HEK293 (cell line): Measurements from ENCODE around the gene TMEM35B.

Source experiments
- CTCF ChIA-PET: fragments of 350-600 bp; formaldehyde crosslinking; extraction: SDS; loops from one replicate; lab custom pipeline; 2021; ENCODE audit warnings: antibody characterized with exemption; lab: Yijun Ruan, JAX
- POLR2A ChIA-PET: fragments of 300-600 bp; formaldehyde crosslinking; extraction: SDS; loops from one replicate; lab custom pipeline; 2020; ENCODE audit warnings: antibody characterized with exemption, inconsistent platforms; lab: Yijun Ruan, JAX
- H3K27ac ChIP-seq: fragments of 200-500 bp; sonication (Bioruptor generic); 2 replicates; pipeline ENCODE4 v1.5.1; 2014; ENCODE audit warnings: low read depth, low read length, control low read depth, inconsistent platforms; ENCODE audit errors: extremely low read depth
- H3K36me3 ChIP-seq, 2 experiments: fragments of 200-500 bp in 1 of 2; sonication (Bioruptor generic) in 1 of 2; 1 replicate in 1 of 2; 2 replicates in 1 of 2; pipeline ENCODE4 v1.5.1; 2014 to 2017; ENCODE audit warnings: inconsistent platforms in 2 of 2, low read length in 2 of 2; ENCODE audit not compliant: control insufficient read depth in 2 of 2, insufficient read depth in 1 of 2
- H3K4me1 ChIP-seq: fragments of 200-500 bp; sonication (Bioruptor generic); 2 replicates; pipeline ENCODE4 v1.5.1; 2014; ENCODE audit warnings: mild to moderate bottlenecking, low read length, inconsistent platforms; ENCODE audit not compliant: control insufficient read depth, insufficient read depth
- H3K4me3 ChIP-seq: 2 replicates; pipeline ENCODE4 v1.5.1; 2011; ENCODE audit warnings: low read depth, mild to moderate bottlenecking, control low read depth, low read length, moderate library complexity
- H3K9me3 ChIP-seq: fragments of 200-500 bp; sonication (Bioruptor generic); 2 replicates; pipeline ENCODE4 v1.5.1; 2014; ENCODE audit warnings: low read depth, low read length, inconsistent platforms; ENCODE audit not compliant: control insufficient read depth, insufficient read depth
- CTCF ChIP-seq: fragments of 450-650 bp; formaldehyde crosslinking; IDR thresholded peaks from 2 replicates; pipeline ENCODE4 v1.5.1; 2016; ENCODE audit warnings: missing biosample characterization, missing genetic modification characterization
- GLI4 ChIP-seq: fragments of 450-650 bp; formaldehyde crosslinking; IDR thresholded peaks from 2 replicates; pipeline ENCODE4 v1.5.1; 2016; ENCODE audit warnings: missing biosample characterization, missing genetic modification characterization
- PATZ1 ChIP-seq: fragments of 450-650 bp; formaldehyde crosslinking; IDR thresholded peaks from 2 replicates; pipeline ENCODE4 v1.5.1; 2016; ENCODE audit warnings: missing biosample characterization, missing genetic modification characterization
- SALL2 ChIP-seq: fragments of 450-650 bp; formaldehyde crosslinking; IDR thresholded peaks from 2 replicates; pipeline ENCODE4 v1.5.0; 2017; ENCODE audit warnings: missing biosample characterization, mild to moderate bottlenecking, missing genetic modification characterization, borderline replicate concordance
- SETDB1 ChIP-seq: IDR thresholded peaks from one replicate; pipeline ENCODE4 v1.6.1; 2017; ENCODE audit warnings: mild to moderate bottlenecking, low read length, moderate library complexity, mixed read lengths; ENCODE audit not compliant: insufficient read length
- ZBTB49 ChIP-seq: fragments of 450-650 bp; formaldehyde crosslinking; IDR thresholded peaks from 2 replicates; pipeline ENCODE4 v1.5.1; 2016; ENCODE audit warnings: missing biosample characterization, missing genetic modification characterization, low read depth
- ZNF146 ChIP-seq: fragments of 450-650 bp; formaldehyde crosslinking; IDR thresholded peaks from 2 replicates; pipeline ENCODE4 v1.5.1; 2016; ENCODE audit warnings: missing biosample characterization, missing genetic modification characterization
- ZNF266 ChIP-seq: fragments of 450-650 bp; formaldehyde crosslinking; IDR thresholded peaks from 2 replicates; pipeline ENCODE4 v1.5.1; 2016; ENCODE audit warnings: missing biosample characterization, missing genetic modification characterization, low read depth
- ZNF292 ChIP-seq: fragments of 450-650 bp; formaldehyde crosslinking; IDR thresholded peaks from 2 replicates; pipeline ENCODE4 v1.5.1; 2016; ENCODE audit warnings: low read depth, missing biosample characterization, missing genetic modification characterization, borderline replicate concordance
- ZNF366 ChIP-seq: fragments of 450-650 bp; formaldehyde crosslinking; conservative IDR thresholded peaks from 2 replicates; pipeline ENCODE4 v1.5.1; 2016; ENCODE audit warnings: missing biosample characterization, missing genetic modification characterization
- ZNF426 ChIP-seq: fragments of 450-650 bp; formaldehyde crosslinking; IDR thresholded peaks from 2 replicates; pipeline ENCODE4 v1.5.1; 2017; ENCODE audit warnings: missing biosample characterization, missing genetic modification characterization, mild to moderate bottlenecking, inconsistent platforms, moderate library complexity
- ZNF433 ChIP-seq: fragments of 450-650 bp; formaldehyde crosslinking; IDR thresholded peaks from 2 replicates; pipeline ENCODE4 v1.5.1; 2016; ENCODE audit warnings: missing biosample characterization, missing genetic modification characterization, low read depth
- ZNF510 ChIP-seq: fragments of 450-650 bp; formaldehyde crosslinking; IDR thresholded peaks from 2 replicates; pipeline ENCODE4 v1.5.1; 2018; ENCODE audit warnings: mild to moderate bottlenecking, missing genetic modification characterization, missing biosample characterization; ENCODE audit not compliant: insufficient replicate concordance
- ZNF624 ChIP-seq: fragments of 450-650 bp; formaldehyde crosslinking; IDR thresholded peaks from 2 replicates; pipeline ENCODE4 v1.5.1; 2017; ENCODE audit warnings: missing biosample characterization, missing genetic modification characterization
- ZNF660 ChIP-seq: fragments of 450-650 bp; IDR thresholded peaks from 2 replicates; pipeline ENCODE4 v1.5.1; 2018; ENCODE audit warnings: missing biosample characterization, mild to moderate bottlenecking, missing genetic modification characterization
- ZNF664 ChIP-seq: fragments of 450-650 bp; formaldehyde crosslinking; IDR thresholded peaks from 2 replicates; pipeline ENCODE4 v1.5.1; 2016; ENCODE audit warnings: missing biosample characterization, missing genetic modification characterization

TMEM35B gene

GRCh38 chr1:35032384-35032739, 47.2 kb upstream of the TMEM35B start:
- Histone ChIP-seq H3K4me3 (peak overlapping the region; percentile 87), H3K27ac (no peak overlapping the region), H3K4me1 (no peaks in the 10 kb centered on the region), H3K9me3 (no peaks in the 10 kb centered on the region), H3K36me3 (peaks cover 0 to 11% of the 10 kb centered on the region in 2 experiments; a peak in 2 of 3 replicates)
- TF ChIP-seq ZNF426 (tag by site-specific recombination) (0 out of 2 replicates have a peak, but pooled peaks have one; percentile 5), GLI4 (tag by site-specific recombination) (no peak), ZNF664 (tag by site-specific recombination) (peak; percentile 43), CTCF (tag by site-specific recombination) (0 out of 2 replicates have a peak, but pooled peaks have one; percentile 2), ZNF510 (tag by site-specific recombination) (peak; percentile 1), ZNF624 (tag by site-specific recombination) (no peak), ZNF366 (tag by site-specific recombination) (no peak), ZNF266 (tag by site-specific recombination) (no peak), SALL2 (tag by site-specific recombination) (no peak), ZNF146 (tag by site-specific recombination) (peak; percentile 73), SETDB1 (peak; percentile 46)
- CTCF ChIA-PET: no interaction called here
- POLR2A ChIA-PET: interaction anchor here (0.7 to 2.7 kb wide), 7 partner anchors 16 to 173 kb away, joined by 4 to 25 read pairs (median 6); partner anchors contain the start of genes SFPQ, SMIM12 and ZMYM1

- H3K4me3 ChIP-seq: peak overlapping the region; percentile 87
- peak; percentile 19; the same call in 1 of the 2 replicates for TF ChIP-seq ZNF660 (tag by site-specific recombination)
- TF ChIP-seq PATZ1 (tag by site-specific recombination): 0 out of 2 replicates have a peak, but pooled peaks have one; percentile 52
- no peak for TF ChIP-seq ZNF292
- TF ChIP-seq ZBTB49 (tag by site-specific recombination): no peak
- no peak for TF ChIP-seq ZNF433
- POLR2A ChIA-PET: interaction anchor here (1.0 to 2.7 kb wide), 8 partner anchors 14 to 171 kb away, joined by 3 to 25 read pairs (median 8); partner anchors contain the start of genes SFPQ, SMIM12, TMEM35B and ZMYM1
- peaks cover 0 to 20% of the 10 kb centered on the region in 2 experiments; a peak in 2 of 3 replicates for H3K36me3 ChIP-seq
- CTCF ChIA-PET: interaction anchor here (1.1 kb wide), 1 partner anchor 9 kb away, joined by 4 read pairs; no protein-coding TSS in a partner anchor
- no peaks in the 10 kb centered on the region for H3K4me1 ChIP-seq
- H3K27ac ChIP-seq: peak overlapping the region; percentile 75
- no peaks in the 10 kb centered on the region for H3K9me3 ChIP-seq
Measured at GRCh38 chr1:35030756-35031446, 45.8 kb upstream of the TMEM35B start.
